ENCODE data around the gene NAA35.
"Not testable (repeated sequence)": the region's sequence is repeated elsewhere in the genome, so short reads cannot be mapped to it uniquely, and the experiment has no call there.

- TF ChIP-seq CTCF (conservative IDR thresholded peaks at IDR 0.05; ENCODE audit: low read depth in 2 of 2); EZH2 (IDR thresholded peaks at IDR 0.05; ENCODE audit: low read depth, unreplicated experiment); EZH2phosphoT487 (IDR thresholded peaks at IDR 0.05; ENCODE audit: unreplicated experiment); JUNB (IDR thresholded peaks at IDR 0.05; ENCODE audit: unreplicated experiment); POLR2AphosphoS5 (IDR thresholded peaks at IDR 0.05; ENCODE audit: low read depth); NANOG (IDR thresholded peaks at IDR 0.05; ENCODE audit: borderline replicate concordance); STAT1 (IDR thresholded peaks at IDR 0.05; ENCODE audit: unreplicated experiment); ZNF331 (CRISPR knock-in tag; IDR thresholded peaks at IDR 0.05; ENCODE audit: low read depth); CREB1 (CRISPR knock-in tag; IDR thresholded peaks at IDR 0.05; ENCODE audit: low read depth); ZNF114 (CRISPR knock-in tag; IDR thresholded peaks at IDR 0.05); ZNF462 (CRISPR knock-in tag; IDR thresholded peaks at IDR 0.05): not testable (repeated sequence)
- TF ChIP-seq, protein P1, sequence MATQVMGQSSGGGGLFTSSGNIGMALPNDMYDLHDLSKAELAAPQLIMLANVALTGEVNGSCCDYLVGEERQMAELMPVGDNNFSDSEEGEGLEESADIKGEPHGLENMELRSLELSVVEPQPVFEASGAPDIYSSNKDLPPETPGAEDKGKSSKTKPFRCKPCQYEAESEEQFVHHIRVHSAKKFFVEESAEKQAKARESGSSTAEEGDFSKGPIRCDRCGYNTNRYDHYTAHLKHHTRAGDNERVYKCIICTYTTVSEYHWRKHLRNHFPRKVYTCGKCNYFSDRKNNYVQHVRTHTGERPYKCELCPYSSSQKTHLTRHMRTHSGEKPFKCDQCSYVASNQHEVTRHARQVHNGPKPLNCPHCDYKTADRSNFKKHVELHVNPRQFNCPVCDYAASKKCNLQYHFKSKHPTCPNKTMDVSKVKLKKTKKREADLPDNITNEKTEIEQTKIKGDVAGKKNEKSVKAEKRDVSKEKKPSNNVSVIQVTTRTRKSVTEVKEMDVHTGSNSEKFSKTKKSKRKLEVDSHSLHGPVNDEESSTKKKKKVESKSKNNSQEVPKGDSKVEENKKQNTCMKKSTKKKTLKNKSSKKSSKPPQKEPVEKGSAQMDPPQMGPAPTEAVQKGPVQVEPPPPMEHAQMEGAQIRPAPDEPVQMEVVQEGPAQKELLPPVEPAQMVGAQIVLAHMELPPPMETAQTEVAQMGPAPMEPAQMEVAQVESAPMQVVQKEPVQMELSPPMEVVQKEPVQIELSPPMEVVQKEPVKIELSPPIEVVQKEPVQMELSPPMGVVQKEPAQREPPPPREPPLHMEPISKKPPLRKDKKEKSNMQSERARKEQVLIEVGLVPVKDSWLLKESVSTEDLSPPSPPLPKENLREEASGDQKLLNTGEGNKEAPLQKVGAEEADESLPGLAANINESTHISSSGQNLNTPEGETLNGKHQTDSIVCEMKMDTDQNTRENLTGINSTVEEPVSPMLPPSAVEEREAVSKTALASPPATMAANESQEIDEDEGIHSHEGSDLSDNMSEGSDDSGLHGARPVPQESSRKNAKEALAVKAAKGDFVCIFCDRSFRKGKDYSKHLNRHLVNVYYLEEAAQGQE (IDR thresholded peaks at IDR 0.05; ENCODE audit: unreplicated experiment) = not testable (repeated sequence)
- TF ChIP-seq, protein P2, sequence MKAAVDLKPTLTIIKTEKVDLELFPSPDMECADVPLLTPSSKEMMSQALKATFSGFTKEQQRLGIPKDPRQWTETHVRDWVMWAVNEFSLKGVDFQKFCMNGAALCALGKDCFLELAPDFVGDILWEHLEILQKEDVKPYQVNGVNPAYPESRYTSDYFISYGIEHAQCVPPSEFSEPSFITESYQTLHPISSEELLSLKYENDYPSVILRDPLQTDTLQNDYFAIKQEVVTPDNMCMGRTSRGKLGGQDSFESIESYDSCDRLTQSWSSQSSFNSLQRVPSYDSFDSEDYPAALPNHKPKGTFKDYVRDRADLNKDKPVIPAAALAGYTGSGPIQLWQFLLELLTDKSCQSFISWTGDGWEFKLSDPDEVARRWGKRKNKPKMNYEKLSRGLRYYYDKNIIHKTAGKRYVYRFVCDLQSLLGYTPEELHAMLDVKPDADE (IDR thresholded peaks at IDR 0.05) = not testable (repeated sequence)
Measured at GRCh38 chr9:86048018-86048742, 107.2 kb downstream of the NAA35 start.

Measured in GM23338 (cell line).